Type B pancreatic cell (in vitro differentiated cells): ENCODE data around the gene CDC42EP1. TPM values are rescaled to one million over a fixed set of nuclear protein-coding genes. Genes with fewer than 3 reads are reported as not detected.

Source experiments
- DNase-seq: peaks from one replicate; pipeline ENCODE4 v3.0.0; 2021; ENCODE audit warnings: mixed read lengths; ENCODE audit not compliant: unreplicated experiment; ENCODE audit errors: extremely low spot score
- H3K27ac Mint-ChIP-seq: 2 replicates; pipeline ENCODE4 v1.8.0; 2021; ENCODE audit warnings: mild to moderate bottlenecking, mixed read lengths
- H3K27me3 Mint-ChIP-seq: 2 replicates; pipeline ENCODE4 v1.8.0; 2021; ENCODE audit warnings: mixed read lengths
- H3K36me3 Mint-ChIP-seq: 2 replicates; pipeline ENCODE4 v1.8.0; 2021; ENCODE audit warnings: mixed read lengths
- H3K4me1 Mint-ChIP-seq: one replicate; pipeline ENCODE4 v1.8.0; 2021; ENCODE audit warnings: mixed read lengths; ENCODE audit not compliant: unreplicated experiment
- H3K4me3 Mint-ChIP-seq: 2 replicates; pipeline ENCODE4 v1.8.0; 2021; ENCODE audit warnings: mild to moderate bottlenecking, mixed read lengths
- H3K9me3 Mint-ChIP-seq: 2 replicates; pipeline ENCODE4 v1.8.0; 2021; ENCODE audit warnings: mixed read lengths
- long read RNA-seq: library from polyadenylated mRNA; unstranded; transcript quantifications from one replicate; pipeline ENCODE4 v2.0.0, GENCODE V29; 2020
- total RNA-seq: library from RNA; stranded (reverse); gene quantifications from 2 replicates; pipeline ENCODE4 v1.2.1, GENCODE V29; 2021; ENCODE audit warnings: low replicate concordance
- TF ChIP-seq, protein P1 (sequence below): fragments of 200-600 bp; sonication (generic); conservative IDR thresholded peaks from 2 replicates; pipeline ENCODE4 v1.5.0; 2021; ENCODE audit warnings: antibody characterized with exemption, mild to moderate bottlenecking

The CDC42EP1 gene, protein sequence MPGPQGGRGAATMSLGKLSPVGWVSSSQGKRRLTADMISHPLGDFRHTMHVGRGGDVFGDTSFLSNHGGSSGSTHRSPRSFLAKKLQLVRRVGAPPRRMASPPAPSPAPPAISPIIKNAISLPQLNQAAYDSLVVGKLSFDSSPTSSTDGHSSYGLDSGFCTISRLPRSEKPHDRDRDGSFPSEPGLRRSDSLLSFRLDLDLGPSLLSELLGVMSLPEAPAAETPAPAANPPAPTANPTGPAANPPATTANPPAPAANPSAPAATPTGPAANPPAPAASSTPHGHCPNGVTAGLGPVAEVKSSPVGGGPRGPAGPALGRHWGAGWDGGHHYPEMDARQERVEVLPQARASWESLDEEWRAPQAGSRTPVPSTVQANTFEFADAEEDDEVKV
- 20.5 and 30.4 TPM in 2 replicates for total RNA-seq
- long read RNA-seq: 0 reads

- Mint-ChIP-seq H3K4me3 (peak within 1 kb of the TSS; percentile 88), H3K9me3 (no peaks in the 10 kb centered on the region), H3K36me3 (no peaks in the 10 kb centered on the region), H3K27me3 (peaks cover 9% of the 10 kb centered on the region), H3K4me1 (peaks cover 40% of the 10 kb centered on the region), H3K27ac (peak within 1 kb of the TSS; percentile 93)
- TF ChIP-seq, protein P1, sequence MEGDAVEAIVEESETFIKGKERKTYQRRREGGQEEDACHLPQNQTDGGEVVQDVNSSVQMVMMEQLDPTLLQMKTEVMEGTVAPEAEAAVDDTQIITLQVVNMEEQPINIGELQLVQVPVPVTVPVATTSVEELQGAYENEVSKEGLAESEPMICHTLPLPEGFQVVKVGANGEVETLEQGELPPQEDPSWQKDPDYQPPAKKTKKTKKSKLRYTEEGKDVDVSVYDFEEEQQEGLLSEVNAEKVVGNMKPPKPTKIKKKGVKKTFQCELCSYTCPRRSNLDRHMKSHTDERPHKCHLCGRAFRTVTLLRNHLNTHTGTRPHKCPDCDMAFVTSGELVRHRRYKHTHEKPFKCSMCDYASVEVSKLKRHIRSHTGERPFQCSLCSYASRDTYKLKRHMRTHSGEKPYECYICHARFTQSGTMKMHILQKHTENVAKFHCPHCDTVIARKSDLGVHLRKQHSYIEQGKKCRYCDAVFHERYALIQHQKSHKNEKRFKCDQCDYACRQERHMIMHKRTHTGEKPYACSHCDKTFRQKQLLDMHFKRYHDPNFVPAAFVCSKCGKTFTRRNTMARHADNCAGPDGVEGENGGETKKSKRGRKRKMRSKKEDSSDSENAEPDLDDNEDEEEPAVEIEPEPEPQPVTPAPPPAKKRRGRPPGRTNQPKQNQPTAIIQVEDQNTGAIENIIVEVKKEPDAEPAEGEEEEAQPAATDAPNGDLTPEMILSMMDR: no peak
- no peak for DNase-seq
These were observed at the start of gene CDC42EP1 for GRCh38 chr22:37559901-37560607. TSS of gene CDC42EP1 (plus strand) at chr22:37560480. CDS start at chr22:37566350, 5,870 bp downstream.

GRCh38 chr22:37511395-37512104, 48.7 kb upstream of the CDC42EP1 start:
- peak overlapping the region; percentile 92 for H3K27ac Mint-ChIP-seq
- no peaks in the 10 kb centered on the region for H3K9me3 Mint-ChIP-seq
- TF ChIP-seq, protein P1: no peak
- no peak for DNase-seq
- peaks cover 3% of the 10 kb centered on the region for H3K36me3 Mint-ChIP-seq
- H3K4me3 Mint-ChIP-seq: no peak overlapping the region
- peaks cover 42% of the 10 kb centered on the region for H3K4me1 Mint-ChIP-seq
- H3K27me3 Mint-ChIP-seq: no peaks in the 10 kb centered on the region

GRCh38 chr22:37514526-37515051, 45.7 kb upstream of the CDC42EP1 start:
- peaks cover 35% of the 10 kb centered on the region for H3K4me1 Mint-ChIP-seq
- H3K4me3 Mint-ChIP-seq: no peak overlapping the region
- no peak for DNase-seq
- TF ChIP-seq, protein P1: no peak
- H3K27me3 Mint-ChIP-seq: peaks cover 8% of the 10 kb centered on the region
- peak overlapping the region; percentile 23 for H3K27ac Mint-ChIP-seq
- H3K9me3 Mint-ChIP-seq: no peaks in the 10 kb centered on the region
- H3K36me3 Mint-ChIP-seq: peaks cover 3% of the 10 kb centered on the region

DNA sequence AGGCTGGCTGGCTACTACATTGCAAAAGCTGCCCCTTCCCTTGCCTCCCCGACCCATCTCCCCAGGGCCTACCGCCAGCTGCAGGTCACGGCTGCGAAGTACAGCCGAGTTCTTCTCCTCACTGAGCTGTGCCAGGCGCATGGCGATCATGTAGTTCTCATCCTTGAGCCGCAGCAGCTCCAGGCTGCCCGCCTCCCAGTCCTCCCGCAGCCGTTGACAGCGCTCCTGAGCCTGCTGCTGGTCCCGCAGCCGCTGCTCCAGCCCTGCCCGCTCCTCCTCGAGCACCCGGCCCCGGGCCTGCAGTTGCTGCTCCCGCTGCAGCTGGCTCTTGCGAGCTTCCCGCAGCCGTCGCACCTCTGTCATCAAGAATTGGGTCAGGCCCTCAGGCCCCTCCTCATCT, 44.4 kb upstream of the CDC42EP1 start:
- TF ChIP-seq, protein P1: no peak
- Mint-ChIP-seq H3K4me1 (peaks cover 29% of the 10 kb centered on the region), H3K9me3 (no peaks in the 10 kb centered on the region), H3K36me3 (peaks cover 3% of the 10 kb centered on the region), H3K27me3 (peaks cover 16% of the 10 kb centered on the region), H3K4me3 (no peak overlapping the region), H3K27ac (no peak overlapping the region)
- DNase-seq: no peak

DNA sequence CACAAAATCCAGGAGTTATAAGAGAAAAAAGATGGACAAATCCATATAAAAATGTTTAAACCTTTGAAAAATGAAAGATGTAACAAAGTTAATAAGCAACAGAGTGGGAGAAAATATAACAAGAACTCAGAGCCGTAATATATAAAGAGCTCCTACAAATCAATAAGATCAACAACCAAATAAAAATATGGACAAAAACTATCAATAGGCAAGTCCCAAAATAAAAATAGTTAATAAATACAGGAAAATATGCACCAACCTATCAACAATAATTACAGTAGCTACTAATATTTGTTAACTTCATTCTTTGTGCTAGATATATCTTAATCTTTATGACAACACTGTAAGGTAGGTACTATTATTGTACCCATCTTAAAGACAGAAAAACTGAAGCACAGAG, 43.8 kb upstream of the CDC42EP1 start:
- peaks cover 29% of the 10 kb centered on the region for H3K4me1 Mint-ChIP-seq
- H3K36me3 Mint-ChIP-seq: peaks cover 3% of the 10 kb centered on the region
- no peak for DNase-seq
- H3K4me3 Mint-ChIP-seq: no peak overlapping the region
- TF ChIP-seq, protein P1: no peak
- no peak overlapping the region for H3K27ac Mint-ChIP-seq
- no peaks in the 10 kb centered on the region for H3K9me3 Mint-ChIP-seq
- peaks cover 21% of the 10 kb centered on the region for H3K27me3 Mint-ChIP-seq
